Ascending aorta (tissue), 2 donors: ENCODE measurements around the gene CTDSP1. TPM values are rescaled to one million over a fixed set of nuclear protein-coding genes. Genes with fewer than 3 reads are reported as not detected.
A peak's percentile ranks its signal among the peaks of the same experiment; 100 is the strongest.

ENCODE experiments used
- DNase-seq, 2 donors: peaks; one replicate each; pipeline ENCODE4 v3.0.0-alpha.2; 2019; ENCODE audit warnings: low spot score in 2 of 2
- H3K27ac ChIP-seq, 2 donors: fragments of 200-600 bp; sonication (generic); one replicate each; pipeline ENCODE4 v1.5.1; 2016 to 2017; ENCODE audit warnings: mild to moderate bottlenecking in 1 of 2
- H3K27me3 ChIP-seq: fragments of 200-600 bp; sonication (generic); one replicate; pipeline ENCODE4 v1.5.1; 2017
- H3K36me3 ChIP-seq, 2 donors: fragments of 200-600 bp; sonication (generic); one replicate each; pipeline ENCODE4 v1.5.1; 2016
- H3K4me1 ChIP-seq, 2 donors: fragments of 200-600 bp; sonication (generic); one replicate each; pipeline ENCODE4 v1.5.1; 2016 to 2017; ENCODE audit warnings: mild to moderate bottlenecking in 1 of 2
- H3K4me3 ChIP-seq, 2 donors: fragments of 200-600 bp; sonication (generic); one replicate each; pipeline ENCODE4 v1.5.1; 2016 to 2017; ENCODE audit warnings: mild to moderate bottlenecking in 1 of 2
- H3K9me3 ChIP-seq, 2 donors: fragments of 200-600 bp; sonication (generic); one replicate each; pipeline ENCODE4 v1.5.1; 2016
- intact Hi-C: fragments of 100-400 bp; cut with DNase I; formaldehyde crosslinking; loops from one replicate; pipeline ENCODE4 v1.15.1; 2023
- total RNA-seq: library from RNA; depleted of rRNA; stranded (reverse); fragments of >200 nt; gene quantifications from one replicate; pipeline ENCODE4 v1.1.0, GENCODE V29; 2016
- TF ChIP-seq, protein P1 (sequence below), 3 experiments: fragments of 200-600 bp in 2 of 3; fragments of 450-650 bp in 1 of 3; sonication (generic) in 2 of 3; IDR thresholded peaks; one replicate each; pipeline ENCODE4 v1.5.1; 2016 to 2019; ENCODE audit warnings: antibody characterized with exemption in 3 of 3, mild to moderate bottlenecking in 1 of 3, moderate library complexity in 1 of 3

Gene CTDSP1, protein sequence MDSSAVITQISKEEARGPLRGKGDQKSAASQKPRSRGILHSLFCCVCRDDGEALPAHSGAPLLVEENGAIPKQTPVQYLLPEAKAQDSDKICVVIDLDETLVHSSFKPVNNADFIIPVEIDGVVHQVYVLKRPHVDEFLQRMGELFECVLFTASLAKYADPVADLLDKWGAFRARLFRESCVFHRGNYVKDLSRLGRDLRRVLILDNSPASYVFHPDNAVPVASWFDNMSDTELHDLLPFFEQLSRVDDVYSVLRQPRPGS
- total RNA-seq: 144 TPM

DNA sequence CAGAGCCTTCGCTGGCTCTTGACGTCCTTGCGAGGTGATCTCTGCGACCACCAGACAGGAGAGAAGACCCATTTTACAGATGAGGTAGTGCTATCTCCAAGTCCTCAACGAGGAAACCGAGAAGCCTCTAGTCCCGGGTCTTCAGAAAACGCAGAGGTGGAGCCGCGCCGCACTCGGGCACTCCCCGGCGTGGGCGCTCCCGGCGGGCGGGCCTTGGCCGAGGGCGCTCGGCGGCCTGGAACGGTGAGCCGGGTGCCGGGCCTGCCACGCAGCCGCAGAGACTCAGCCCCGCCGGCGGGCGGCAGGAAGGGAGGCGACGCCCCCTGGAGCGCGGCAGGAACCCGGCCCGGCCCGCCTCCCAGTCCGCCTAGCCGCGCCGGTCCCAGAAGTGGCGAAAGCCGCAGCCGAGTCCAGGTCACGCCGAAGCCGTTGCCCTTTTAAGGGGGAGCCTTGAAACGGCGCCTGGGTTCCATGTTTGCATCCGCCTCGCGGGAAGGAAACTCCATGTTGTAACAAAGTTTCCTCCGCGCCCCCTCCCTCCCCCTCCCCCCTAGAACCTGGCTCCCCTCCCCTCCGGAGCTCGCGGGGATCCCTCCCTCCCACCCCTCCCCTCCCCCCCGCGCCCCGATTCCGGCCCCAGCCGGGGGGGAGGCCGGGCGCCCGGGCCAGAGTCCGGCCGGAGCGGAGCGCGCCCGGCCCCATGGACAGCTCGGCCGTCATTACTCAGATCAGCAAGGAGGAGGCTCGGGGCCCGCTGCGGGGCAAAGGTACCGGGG lies at the start of gene CTDSP1:
Gene CTDSP1, plus strand, starts transcription at position 478 of the 776 bp plus-strand sequence. Its CDS starts 223 bp downstream, at position 701.
- peaks cover 10 to 31% of the 10 kb centered on the region in 2 donors for H3K4me1 ChIP-seq
- no peaks in the 10 kb centered on the region for H3K27me3 ChIP-seq
- H3K9me3 ChIP-seq: no peaks in the 10 kb centered on the region
- H3K4me3 ChIP-seq: peak within 1 kb of the TSS; percentile 79 to 99
- intact Hi-C loops: loop anchor here (2.0 kb wide), 2 partner anchors 113 to 171 kb away; no protein-coding TSS in a partner anchor
- H3K27ac ChIP-seq: peak within 1 kb of the TSS; percentile 98
- peak; percentile 88 to 98 for DNase-seq
- peaks cover 27 to 34% of the 10 kb centered on the region in 2 donors for H3K36me3 ChIP-seq
- TF ChIP-seq, protein P1, sequence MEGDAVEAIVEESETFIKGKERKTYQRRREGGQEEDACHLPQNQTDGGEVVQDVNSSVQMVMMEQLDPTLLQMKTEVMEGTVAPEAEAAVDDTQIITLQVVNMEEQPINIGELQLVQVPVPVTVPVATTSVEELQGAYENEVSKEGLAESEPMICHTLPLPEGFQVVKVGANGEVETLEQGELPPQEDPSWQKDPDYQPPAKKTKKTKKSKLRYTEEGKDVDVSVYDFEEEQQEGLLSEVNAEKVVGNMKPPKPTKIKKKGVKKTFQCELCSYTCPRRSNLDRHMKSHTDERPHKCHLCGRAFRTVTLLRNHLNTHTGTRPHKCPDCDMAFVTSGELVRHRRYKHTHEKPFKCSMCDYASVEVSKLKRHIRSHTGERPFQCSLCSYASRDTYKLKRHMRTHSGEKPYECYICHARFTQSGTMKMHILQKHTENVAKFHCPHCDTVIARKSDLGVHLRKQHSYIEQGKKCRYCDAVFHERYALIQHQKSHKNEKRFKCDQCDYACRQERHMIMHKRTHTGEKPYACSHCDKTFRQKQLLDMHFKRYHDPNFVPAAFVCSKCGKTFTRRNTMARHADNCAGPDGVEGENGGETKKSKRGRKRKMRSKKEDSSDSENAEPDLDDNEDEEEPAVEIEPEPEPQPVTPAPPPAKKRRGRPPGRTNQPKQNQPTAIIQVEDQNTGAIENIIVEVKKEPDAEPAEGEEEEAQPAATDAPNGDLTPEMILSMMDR (IDR thresholded peaks at IDR 0.05): peak in 1 of 3 experiments; percentile 3

DNA sequence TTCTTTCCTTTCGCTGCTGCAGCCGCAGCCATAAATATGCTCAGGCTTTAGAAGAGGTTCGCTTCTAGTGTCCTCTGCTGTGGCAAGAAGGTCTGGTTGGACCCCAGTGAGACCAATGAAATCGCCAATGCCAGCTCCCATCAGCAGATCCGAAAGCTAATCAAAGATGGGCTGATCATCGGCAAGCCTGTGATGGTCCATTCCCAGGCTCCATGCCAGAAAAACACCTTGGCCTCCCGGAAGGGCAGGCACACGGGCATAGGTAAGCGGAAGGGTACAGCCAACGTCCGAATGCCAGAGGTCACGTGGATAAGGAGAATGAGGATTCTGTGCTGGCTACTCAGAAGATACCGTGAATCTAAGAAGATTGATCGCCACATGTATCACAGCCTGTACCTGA lies 45.6 kb upstream of the CTDSP1 start:
- Histone ChIP-seq H3K36me3 (no peaks in the 10 kb centered on the region), H3K27ac (no peak overlapping the region), H3K4me1 (peaks cover 3 to 7% of the 10 kb centered on the region in 2 donors), H3K4me3 (no peak overlapping the region), H3K9me3 (peaks cover 0 to 19% of the 10 kb centered on the region in 2 donors), H3K27me3 (no peaks in the 10 kb centered on the region)
- TF ChIP-seq, protein P1 (IDR thresholded peaks at IDR 0.05): no peak
- intact Hi-C loops: no loop called here
- DNase-seq: no peak

GRCh38 chr2:218354850-218355443 lies 44.7 kb upstream of the CTDSP1 start:
- intact Hi-C loops: loop anchor here (5.0 kb wide), 1 partner anchor 168 kb away; no protein-coding TSS in a partner anchor
- TF ChIP-seq, protein P1 (IDR thresholded peaks at IDR 0.05): no peak
- no peak for DNase-seq

DNA sequence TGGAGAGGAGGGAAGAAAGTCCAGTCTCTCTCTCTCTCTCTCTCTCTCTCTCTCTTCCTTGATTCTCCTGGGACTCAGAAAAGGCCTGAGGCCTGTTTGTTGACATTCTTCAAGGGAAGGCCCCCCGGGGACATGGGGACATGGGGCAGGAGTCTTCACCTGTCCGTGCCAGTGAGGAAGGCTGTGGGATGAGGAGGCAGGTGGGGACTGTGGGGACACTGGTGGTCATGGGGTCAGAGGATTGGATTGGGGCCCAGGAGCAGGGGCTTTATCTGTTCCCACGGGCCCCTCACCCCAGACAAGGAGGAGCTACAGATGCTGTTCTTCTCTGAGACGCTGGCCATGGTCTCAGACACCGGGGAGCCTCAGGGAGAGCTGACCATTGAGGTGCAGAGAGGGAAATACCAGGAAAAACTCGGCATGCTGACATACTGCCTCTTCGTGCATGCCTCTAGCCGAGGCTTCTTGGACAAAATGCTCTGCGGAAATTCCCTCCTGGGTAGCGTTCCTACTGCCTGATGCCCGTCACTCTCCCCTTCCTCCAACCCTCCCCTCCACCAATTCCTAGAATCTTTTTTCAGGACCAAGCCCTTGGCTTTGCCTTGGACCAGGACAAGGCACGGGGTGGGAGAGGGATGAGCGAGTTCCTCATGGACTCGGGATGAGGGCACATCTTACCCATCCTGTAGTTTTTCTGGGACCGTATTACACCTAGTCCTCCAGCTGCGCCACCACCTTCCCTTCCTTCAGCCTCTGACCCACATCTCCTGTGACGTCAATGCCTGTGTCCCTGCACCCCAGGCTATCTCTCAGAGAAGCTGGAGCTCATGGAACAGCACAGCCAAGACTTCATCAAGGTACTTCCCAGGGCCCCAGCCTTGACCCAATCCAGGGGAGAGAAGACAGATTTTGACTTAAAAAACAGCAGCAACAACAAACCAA lies 42.2 kb upstream of the CTDSP1 start:
- TF ChIP-seq, protein P1 (IDR thresholded peaks at IDR 0.05): no peak
- intact Hi-C loops: loop anchor here (5.0 kb wide), 1 partner anchor 170 kb away; no protein-coding TSS in a partner anchor

More at GRCh38 chr2:218354850-218355443, 44.7 kb upstream of the CTDSP1 start:
- H3K36me3 ChIP-seq: no peaks in the 10 kb centered on the region
- peaks cover 3 to 7% of the 10 kb centered on the region in 2 donors for H3K4me1 ChIP-seq
- H3K4me3 ChIP-seq: no peak overlapping the region
- H3K27ac ChIP-seq: no peak overlapping the region
- peaks cover 0 to 19% of the 10 kb centered on the region in 2 donors for H3K9me3 ChIP-seq
- H3K27me3 ChIP-seq: no peaks in the 10 kb centered on the region

GRCh38 chr2:218360453-218360852 lies 39.2 kb upstream of the CTDSP1 start:
- H3K27me3 ChIP-seq: no peaks in the 10 kb centered on the region
- H3K36me3 ChIP-seq: no peaks in the 10 kb centered on the region
- H3K27ac ChIP-seq: no peak overlapping the region
- intact Hi-C loops: no loop called here
- no peaks in the 10 kb centered on the region for H3K9me3 ChIP-seq
- DNase-seq: no peak
- no peak overlapping the region for H3K4me3 ChIP-seq
- peaks cover 3 to 7% of the 10 kb centered on the region in 2 donors for H3K4me1 ChIP-seq
- TF ChIP-seq, protein P1 (IDR thresholded peaks at IDR 0.05): no peak

More for the DNA sequence above, 42.2 kb upstream of the CTDSP1 start:
- no peak for DNase-seq
- Histone ChIP-seq H3K9me3 (no peaks in the 10 kb centered on the region), H3K4me3 (no peak overlapping the region), H3K27me3 (no peaks in the 10 kb centered on the region), H3K36me3 (no peaks in the 10 kb centered on the region), H3K27ac (no peak overlapping the region), H3K4me1 (peaks cover 3 to 7% of the 10 kb centered on the region in 2 donors)
